H1 (cell line): ENCODE measurements around the gene MRFAP1. TPM values are rescaled to one million over a fixed set of nuclear protein-coding genes. Genes with fewer than 3 reads are reported as not detected.

Experiments
- CEBPB ChIP-seq: IDR thresholded peaks from 2 replicates; pipeline ENCODE4 v1.6.1; 2012; ENCODE audit warnings: low read depth, low read length
- GABPA ChIP-seq: IDR thresholded peaks from 2 replicates; pipeline ENCODE4 v1.6.1; 2011; ENCODE audit warnings: mild to moderate bottlenecking, low read length, moderate library complexity, borderline replicate concordance; ENCODE audit not compliant: insufficient read depth
- GTF2F1 ChIP-seq: IDR thresholded peaks from 2 replicates; pipeline ENCODE4 v1.6.1; 2012; ENCODE audit warnings: low read depth, low read length, improper control_type of control experiment, borderline replicate concordance
- KDM1A ChIP-seq: fragments of 200-600, 300-600 bp; sonication (generic); IDR thresholded peaks from 2 replicates; pipeline ENCODE4 v1.7.1; 2016; ENCODE audit warnings: mild to moderate bottlenecking, low read length, borderline replicate concordance
- RNF2 ChIP-seq: fragments of 200-900, 300-1000 bp; sonication (generic); IDR thresholded peaks from 2 replicates; pipeline ENCODE4 v1.7.1; 2016; ENCODE audit warnings: borderline replicate concordance, low read depth, mild to moderate bottlenecking, antibody characterized with exemption, low read length; ENCODE audit not compliant: poor library complexity, severe bottlenecking; ENCODE audit errors: missing control alignments
- polyA plus RNA-seq, 7 experiments: library from polyadenylated mRNA; depleted of rRNA in 3 of 7; stranded (reverse) in 5 of 7; unstranded in 2 of 7; fragments of >200 nt in 5 of 7; fragments of 200-250 nt in 2 of 7; gene quantifications; 1 replicate in 5 of 7; 2 replicates in 1 of 7; 4 replicates in 1 of 7; pipeline versions ENCODE4 v1.2.1 to v1.2.3, GENCODE V29; 2011 to 2013; ENCODE audit warnings: missing spikeins in 2 of 7, mixed read lengths in 2 of 7
- total RNA-seq: library from RNA; stranded (reverse); fragmentation: NEBNext Ultra II Directional; extraction: Animal tissue kit (Norgen Biotek cat#: 25700); gene quantifications from 2 replicates; pipeline ENCODE4 v1.2.1, GENCODE V29; 2021

Gene MRFAP1
- total and polyA plus RNA-seq, 2 of the 8 experiments (the other 6 are each of a cell fraction or from before 2014, with no cell fraction given): 108 to 307 TPM

- no peak for TF ChIP-seq KDM1A
- no peak for TF ChIP-seq RNF2
- TF ChIP-seq CEBPB: no peak
- TF ChIP-seq GABPA: no peak
- TF ChIP-seq GTF2F1: no peak
These were observed 41.8 kb upstream of the MRFAP1 start (continued) for GRCh38 chr4:6598641-6599040.
